SK-N-SH (cell line): ENCODE data around the gene PTPN6.

Experiments used
- EP300 ChIP-seq, 2 experiments: IDR thresholded peaks; 2 replicates each; pipeline versions ENCODE4 v1.4.0 to v1.6.1; 2012; ENCODE audit warnings: borderline replicate concordance in 1 of 2, low read depth in 1 of 2, low read length in 1 of 2
- EZH2phosphoT487 ChIP-seq: fragments of 200-600 bp; sonication (generic); IDR thresholded peaks from 2 replicates; pipeline ENCODE4 v1.6.1; 2017; ENCODE audit warnings: low read depth, mixed run types, mild to moderate bottlenecking, antibody characterized with exemption, moderate library complexity, borderline replicate concordance
- FOSL2 ChIP-seq: IDR thresholded peaks from 2 replicates; pipeline ENCODE4 v1.4.0; 2012; ENCODE audit warnings: low read depth, mild to moderate bottlenecking, moderate library complexity, borderline replicate concordance
- NFIC ChIP-seq: IDR thresholded peaks from 2 replicates; pipeline ENCODE4 v1.4.0; 2012; ENCODE audit warnings: borderline replicate concordance
- POLR2AphosphoS5 ChIP-seq: IDR thresholded peaks from 2 replicates; pipeline ENCODE4 v1.6.1; 2012; ENCODE audit warnings: low read depth, low read length
- RAD21 ChIP-seq: IDR thresholded peaks from 2 replicates; pipeline ENCODE4 v1.6.1; 2012; ENCODE audit warnings: mild to moderate bottlenecking, low read length
- RCOR1 ChIP-seq: fragments of 150-350 bp; IDR thresholded peaks from 2 replicates; pipeline ENCODE4 v1.6.1; 2017; ENCODE audit warnings: antibody characterized with exemption, low read length
- TAF1 ChIP-seq: IDR thresholded peaks from 2 replicates; pipeline ENCODE4 v1.6.1; 2012; ENCODE audit warnings: low read depth, mild to moderate bottlenecking, low read length, moderate library complexity, borderline replicate concordance
- YY1 ChIP-seq: IDR thresholded peaks from 2 replicates; pipeline ENCODE4 v1.4.0; 2012; ENCODE audit warnings: low read depth, mild to moderate bottlenecking
- TF ChIP-seq, protein P1 (sequence below): fragments of 200-600 bp; sonication (generic); IDR thresholded peaks from 2 replicates; pipeline ENCODE4 v1.6.1; 2017; ENCODE audit warnings: antibody characterized with exemption, mild to moderate bottlenecking, moderate library complexity
- TF ChIP-seq, protein P2 (sequence below): IDR thresholded peaks from 2 replicates; pipeline ENCODE4 v1.4.0; 2012; ENCODE audit warnings: low read depth
- TF ChIP-seq, protein P3 (sequence below): IDR thresholded peaks from 2 replicates; pipeline ENCODE4 v1.6.1; 2012; ENCODE audit warnings: mild to moderate bottlenecking, low read depth, low read length, moderate library complexity

DNA sequence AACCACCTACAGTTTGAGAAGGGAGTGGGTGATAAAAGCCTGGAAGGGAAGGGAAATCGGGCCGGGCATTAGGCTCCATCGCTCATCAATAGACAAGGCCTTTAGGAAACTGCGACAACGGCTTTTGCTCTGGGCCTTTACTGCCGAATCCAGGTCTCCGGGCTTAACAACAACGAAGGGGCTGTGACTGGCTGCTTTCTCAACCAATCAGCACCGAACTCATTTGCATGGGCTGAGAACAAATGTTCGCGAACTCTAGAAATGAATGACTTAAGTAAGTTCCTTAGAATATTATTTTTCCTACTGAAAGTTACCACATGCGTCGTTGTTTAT lies 7.8 kb upstream of the PTPN6 start:
- TF ChIP-seq NFIC, result no peak
- TF ChIP-seq TAF1, result peak; percentile 54; the same call in 1 of the 2 replicates
- no peak for TF ChIP-seq RCOR1
- TF ChIP-seq, protein P1, sequence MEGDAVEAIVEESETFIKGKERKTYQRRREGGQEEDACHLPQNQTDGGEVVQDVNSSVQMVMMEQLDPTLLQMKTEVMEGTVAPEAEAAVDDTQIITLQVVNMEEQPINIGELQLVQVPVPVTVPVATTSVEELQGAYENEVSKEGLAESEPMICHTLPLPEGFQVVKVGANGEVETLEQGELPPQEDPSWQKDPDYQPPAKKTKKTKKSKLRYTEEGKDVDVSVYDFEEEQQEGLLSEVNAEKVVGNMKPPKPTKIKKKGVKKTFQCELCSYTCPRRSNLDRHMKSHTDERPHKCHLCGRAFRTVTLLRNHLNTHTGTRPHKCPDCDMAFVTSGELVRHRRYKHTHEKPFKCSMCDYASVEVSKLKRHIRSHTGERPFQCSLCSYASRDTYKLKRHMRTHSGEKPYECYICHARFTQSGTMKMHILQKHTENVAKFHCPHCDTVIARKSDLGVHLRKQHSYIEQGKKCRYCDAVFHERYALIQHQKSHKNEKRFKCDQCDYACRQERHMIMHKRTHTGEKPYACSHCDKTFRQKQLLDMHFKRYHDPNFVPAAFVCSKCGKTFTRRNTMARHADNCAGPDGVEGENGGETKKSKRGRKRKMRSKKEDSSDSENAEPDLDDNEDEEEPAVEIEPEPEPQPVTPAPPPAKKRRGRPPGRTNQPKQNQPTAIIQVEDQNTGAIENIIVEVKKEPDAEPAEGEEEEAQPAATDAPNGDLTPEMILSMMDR, result no peak
- TF ChIP-seq EZH2phosphoT487, result no peak
- TF ChIP-seq RAD21, result no peak
- no peak for TF ChIP-seq EP300 (IDR thresholded peaks at IDR 0.05; ENCODE audit: borderline replicate concordance in 1 of 2, low read depth in 1 of 2, low read length in 1 of 2)
- TF ChIP-seq, protein P2, sequence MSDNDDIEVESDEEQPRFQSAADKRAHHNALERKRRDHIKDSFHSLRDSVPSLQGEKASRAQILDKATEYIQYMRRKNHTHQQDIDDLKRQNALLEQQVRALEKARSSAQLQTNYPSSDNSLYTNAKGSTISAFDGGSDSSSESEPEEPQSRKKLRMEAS, result no peak
- no peak for TF ChIP-seq POLR2AphosphoS5
- no peak for TF ChIP-seq FOSL2
- no peak for TF ChIP-seq YY1
- TF ChIP-seq, protein P3, sequence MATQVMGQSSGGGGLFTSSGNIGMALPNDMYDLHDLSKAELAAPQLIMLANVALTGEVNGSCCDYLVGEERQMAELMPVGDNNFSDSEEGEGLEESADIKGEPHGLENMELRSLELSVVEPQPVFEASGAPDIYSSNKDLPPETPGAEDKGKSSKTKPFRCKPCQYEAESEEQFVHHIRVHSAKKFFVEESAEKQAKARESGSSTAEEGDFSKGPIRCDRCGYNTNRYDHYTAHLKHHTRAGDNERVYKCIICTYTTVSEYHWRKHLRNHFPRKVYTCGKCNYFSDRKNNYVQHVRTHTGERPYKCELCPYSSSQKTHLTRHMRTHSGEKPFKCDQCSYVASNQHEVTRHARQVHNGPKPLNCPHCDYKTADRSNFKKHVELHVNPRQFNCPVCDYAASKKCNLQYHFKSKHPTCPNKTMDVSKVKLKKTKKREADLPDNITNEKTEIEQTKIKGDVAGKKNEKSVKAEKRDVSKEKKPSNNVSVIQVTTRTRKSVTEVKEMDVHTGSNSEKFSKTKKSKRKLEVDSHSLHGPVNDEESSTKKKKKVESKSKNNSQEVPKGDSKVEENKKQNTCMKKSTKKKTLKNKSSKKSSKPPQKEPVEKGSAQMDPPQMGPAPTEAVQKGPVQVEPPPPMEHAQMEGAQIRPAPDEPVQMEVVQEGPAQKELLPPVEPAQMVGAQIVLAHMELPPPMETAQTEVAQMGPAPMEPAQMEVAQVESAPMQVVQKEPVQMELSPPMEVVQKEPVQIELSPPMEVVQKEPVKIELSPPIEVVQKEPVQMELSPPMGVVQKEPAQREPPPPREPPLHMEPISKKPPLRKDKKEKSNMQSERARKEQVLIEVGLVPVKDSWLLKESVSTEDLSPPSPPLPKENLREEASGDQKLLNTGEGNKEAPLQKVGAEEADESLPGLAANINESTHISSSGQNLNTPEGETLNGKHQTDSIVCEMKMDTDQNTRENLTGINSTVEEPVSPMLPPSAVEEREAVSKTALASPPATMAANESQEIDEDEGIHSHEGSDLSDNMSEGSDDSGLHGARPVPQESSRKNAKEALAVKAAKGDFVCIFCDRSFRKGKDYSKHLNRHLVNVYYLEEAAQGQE, result no peak
